Endodermal cell (in vitro differentiated cells): ENCODE measurements around the gene CBR1. TPM values are rescaled to one million over a fixed set of nuclear protein-coding genes. Genes with fewer than 3 reads are reported as not detected.

ENCODE experiments used
- DNase-seq: peaks from one replicate; pipeline ENCODE4 v3.0.0-alpha.2; 2017
- H3K27ac ChIP-seq: 2 replicates; pipeline ENCODE4 v1.5.1; 2013; ENCODE audit warnings: mild to moderate bottlenecking, low read depth, low read length, moderate library complexity
- H3K27me3 ChIP-seq: 2 replicates; pipeline ENCODE4 v1.6.1; 2013; ENCODE audit warnings: mild to moderate bottlenecking, low read length, moderate library complexity; ENCODE audit not compliant: insufficient read depth, control insufficient read depth, poor library complexity, severe bottlenecking
- H3K36me3 ChIP-seq: 2 replicates; pipeline ENCODE4 v1.7.0; 2013; ENCODE audit warnings: mild to moderate bottlenecking, low read length, moderate library complexity; ENCODE audit not compliant: control insufficient read depth, insufficient read depth
- H3K4me1 ChIP-seq: one replicate; pipeline ENCODE4 v1.7.0; 2013; ENCODE audit warnings: low read length; ENCODE audit not compliant: control insufficient read depth, insufficient read depth
- H3K4me3 ChIP-seq: 2 replicates; pipeline ENCODE4 v1.5.1; 2013; ENCODE audit warnings: mild to moderate bottlenecking, low read length, moderate library complexity
- H3K9ac ChIP-seq: 2 replicates; pipeline ENCODE4 v1.6.1; 2013; ENCODE audit warnings: mild to moderate bottlenecking, low read length, moderate library complexity; ENCODE audit not compliant: poor library complexity, severe bottlenecking; ENCODE audit errors: extremely low read depth
- H3K9me3 ChIP-seq: 2 replicates; pipeline ENCODE4 v1.6.1; 2013; ENCODE audit warnings: mild to moderate bottlenecking, low read length, moderate library complexity; ENCODE audit not compliant: control insufficient read depth
- H3K27ac Mint-ChIP-seq: 2 replicates; pipeline ENCODE4 v1.8.0; 2020; ENCODE audit warnings: mixed read lengths
- H3K27me3 Mint-ChIP-seq: 2 replicates; pipeline ENCODE4 v1.8.0; 2021; ENCODE audit warnings: mild to moderate bottlenecking, mixed read lengths; ENCODE audit not compliant: insufficient read depth
- H3K36me3 Mint-ChIP-seq: 2 replicates; pipeline ENCODE4 v1.8.0; 2020; ENCODE audit warnings: low read depth, mixed read lengths
- H3K4me1 Mint-ChIP-seq: 2 replicates; pipeline ENCODE4 v1.8.0; 2020; ENCODE audit warnings: mixed read lengths
- H3K4me3 Mint-ChIP-seq: 2 replicates; pipeline ENCODE4 v1.8.0; 2020; ENCODE audit warnings: mild to moderate bottlenecking, moderate library complexity, mixed read lengths
- H3K9me3 Mint-ChIP-seq: 2 replicates; pipeline ENCODE4 v1.8.0; 2020; ENCODE audit warnings: mild to moderate bottlenecking, mixed read lengths
- CTCF ChIP-seq: fragments of 200-600 bp; sonication (generic); conservative IDR thresholded peaks from 2 replicates; pipeline ENCODE4 v1.5.0; 2021; ENCODE audit warnings: antibody characterized with exemption, mild to moderate bottlenecking
- whole genome bisulfite sequencing, 2 experiments: methylation state at CpG; one replicate each; pipeline versions ENCODE4 v1.1.5 to v1.1.7; 2013; ENCODE audit warnings: missing lambda C conversion rate in 2 of 2, mixed read lengths in 1 of 2; ENCODE audit not compliant: insufficient coverage in 1 of 2, insufficient read length in 1 of 2; 5-methylcytosine and 5-hydroxymethylcytosine counted together
- total RNA-seq, 2 donors: library from RNA; stranded (reverse); fragmentation: NEBNext Ultra II Directional in 1 of 2; extraction: Animal tissue kit (Norgen Biotek cat#: 25700) in 1 of 2; gene quantifications; 2 replicates in 1 of 2; 3 replicates in 1 of 2; pipeline ENCODE4 v1.2.1, GENCODE V29; 2021

The CBR1 gene
- total RNA-seq, 2 donors from 2014 or later: 0.40 to 15.1 TPM

GRCh38 chr21:36035381-36035791 is 34.4 kb upstream of the CBR1 start:
- Histone ChIP-seq H3K9me3 (no peaks in the 10 kb centered on the region), H3K36me3 (peaks cover 60% of the 10 kb centered on the region), H3K27ac (no peak overlapping the region), H3K27me3 (no peaks in the 10 kb centered on the region), H3K4me3 (no peak overlapping the region), H3K4me1 (no peaks in the 10 kb centered on the region), H3K9ac (no peak overlapping the region)
- Mint-ChIP-seq H3K27ac (peak overlapping the region; percentile 44), H3K27me3 (no peaks in the 10 kb centered on the region), H3K9me3 (no peaks in the 10 kb centered on the region), H3K36me3 (peaks cover 51% of the 10 kb centered on the region), H3K4me1 (peaks cover 10% of the 10 kb centered on the region), H3K4me3 (no peak overlapping the region)
- WGBS, 2 experiments: 88 to 92% methylated on average over 5 to 10 of the region's 10 CpGs
- peak; percentile 77 for DNase-seq
- TF ChIP-seq CTCF: peak; percentile 64

- Histone ChIP-seq H3K4me1 (no peaks in the 10 kb centered on the region), H3K36me3 (peaks cover 89% of the 10 kb centered on the region), H3K4me3 (no peak overlapping the region), H3K9ac (no peak overlapping the region), H3K9me3 (no peaks in the 10 kb centered on the region), H3K27me3 (no peaks in the 10 kb centered on the region), H3K27ac (no peak overlapping the region)
- no peak for TF ChIP-seq CTCF
- no peak overlapping the region for H3K27ac Mint-ChIP-seq
- WGBS, 2 experiments: 93 to 96% methylated on average over 11 to 17 of the region's 17 CpGs
- H3K4me1 Mint-ChIP-seq: peaks cover 10% of the 10 kb centered on the region
- H3K36me3 Mint-ChIP-seq: peaks cover 66% of the 10 kb centered on the region
- H3K27me3 Mint-ChIP-seq: no peaks in the 10 kb centered on the region
- DNase-seq: no peak
- H3K9me3 Mint-ChIP-seq: no peaks in the 10 kb centered on the region
- H3K4me3 Mint-ChIP-seq: no peak overlapping the region
Measured at GRCh38 chr21:36038701-36039497, 30.9 kb upstream of the CBR1 start.

- no peak overlapping the region for H3K4me3 Mint-ChIP-seq
- Histone ChIP-seq H3K4me3 (no peak overlapping the region), H3K27me3 (no peaks in the 10 kb centered on the region), H3K4me1 (no peaks in the 10 kb centered on the region), H3K36me3 (peaks cover 89% of the 10 kb centered on the region), H3K27ac (no peak overlapping the region), H3K9me3 (no peaks in the 10 kb centered on the region), H3K9ac (no peak overlapping the region)
- no peak overlapping the region for H3K27ac Mint-ChIP-seq
- peaks cover 69% of the 10 kb centered on the region for H3K36me3 Mint-ChIP-seq
- no peaks in the 10 kb centered on the region for H3K9me3 Mint-ChIP-seq
- peaks cover 10% of the 10 kb centered on the region for H3K4me1 Mint-ChIP-seq
- H3K27me3 Mint-ChIP-seq: no peaks in the 10 kb centered on the region
- no peak for DNase-seq
- whole genome bisulfite sequencing, 2 experiments: 91 to 96% methylated on average over 4 to 6 of the region's 6 CpGs
- no peak for TF ChIP-seq CTCF
Measured at GRCh38 chr21:36039861-36040260, 30.0 kb upstream of the CBR1 start.
